Nephron progenitor cell (in vitro differentiated cells): ENCODE measurements around the gene FAM98C.

Experiments used
- DNase-seq: peaks from one replicate; pipeline ENCODE4 v3.0.0; 2021
- H3K27ac Mint-ChIP-seq: 2 replicates; pipeline ENCODE4 v1.8.0; 2021; ENCODE audit warnings: mild to moderate bottlenecking, moderate library complexity, mixed read lengths
- H3K27me3 Mint-ChIP-seq: 2 replicates; pipeline ENCODE4 v1.8.0; 2021; ENCODE audit warnings: mild to moderate bottlenecking, low read depth, mixed read lengths; ENCODE audit not compliant: poor library complexity
- H3K36me3 Mint-ChIP-seq: 2 replicates; pipeline ENCODE4 v1.8.0; 2021; ENCODE audit warnings: low read depth, mixed read lengths
- H3K4me1 Mint-ChIP-seq: 2 replicates; pipeline ENCODE4 v1.8.0; 2021; ENCODE audit warnings: mixed read lengths
- H3K4me3 Mint-ChIP-seq: 2 replicates; pipeline ENCODE4 v1.8.0; 2021; ENCODE audit warnings: mild to moderate bottlenecking, moderate library complexity, mixed read lengths
- H3K9me3 Mint-ChIP-seq: 2 replicates; pipeline ENCODE4 v1.8.0; 2021; ENCODE audit warnings: mild to moderate bottlenecking, moderate library complexity, mixed read lengths
- CTCF ChIP-seq: fragments of 200-600 bp; sonication (generic); IDR thresholded peaks from 2 replicates; pipeline ENCODE4 v1.5.0; 2021; ENCODE audit warnings: antibody characterized with exemption

The FAM98C gene

GRCh38 chr19:38370299-38370698, 32.6 kb upstream of the FAM98C start:
- Mint-ChIP-seq H3K27ac (no peak overlapping the region), H3K4me1 (peaks cover 12% of the 10 kb centered on the region), H3K27me3 (peaks cover 48% of the 10 kb centered on the region), H3K4me3 (no peak overlapping the region), H3K36me3 (no peaks in the 10 kb centered on the region), H3K9me3 (peaks cover 5% of the 10 kb centered on the region)
- DNase-seq: no peak
- no peak for TF ChIP-seq CTCF

GRCh38 chr19:38371081-38371480, 31.8 kb upstream of the FAM98C start:
- Mint-ChIP-seq H3K36me3 (peaks cover 4% of the 10 kb centered on the region), H3K4me3 (no peak overlapping the region), H3K27ac (no peak overlapping the region), H3K4me1 (peaks cover 20% of the 10 kb centered on the region), H3K9me3 (peaks cover 2% of the 10 kb centered on the region), H3K27me3 (peaks cover 46% of the 10 kb centered on the region)
- no peak for DNase-seq
- TF ChIP-seq CTCF: no peak

GRCh38 chr19:38373907-38374331, 29.0 kb upstream of the FAM98C start:
- peaks cover 7% of the 10 kb centered on the region for H3K36me3 Mint-ChIP-seq
- H3K4me1 Mint-ChIP-seq: peaks cover 29% of the 10 kb centered on the region
- no peak for TF ChIP-seq CTCF
- H3K27me3 Mint-ChIP-seq: peaks cover 29% of the 10 kb centered on the region
- H3K4me3 Mint-ChIP-seq: peak overlapping the region; percentile 100
- no peak for DNase-seq
- H3K27ac Mint-ChIP-seq: peak overlapping the region; percentile 88
- H3K9me3 Mint-ChIP-seq: no peaks in the 10 kb centered on the region

- no peaks in the 10 kb centered on the region for H3K9me3 Mint-ChIP-seq
- peaks cover 28% of the 10 kb centered on the region for H3K27me3 Mint-ChIP-seq
- TF ChIP-seq CTCF: no peak
- peaks cover 13% of the 10 kb centered on the region for H3K36me3 Mint-ChIP-seq
- peak within 1 kb of the TSS; percentile 88 for H3K27ac Mint-ChIP-seq
- peaks cover 29% of the 10 kb centered on the region for H3K4me1 Mint-ChIP-seq
- peak within 1 kb of the TSS; percentile 100 for H3K4me3 Mint-ChIP-seq
- DNase-seq: peak; percentile 97
Measured at GRCh38 chr19:38374332-38375097, 28.4 kb upstream of the FAM98C start, which contains the start of gene PSMD8. TSS of gene PSMD8 (plus strand) at chr19:38374571. CDS start at chr19:38374602, 31 bp downstream.

- H3K4me1 Mint-ChIP-seq: peaks cover 29% of the 10 kb centered on the region
Measured at GRCh38 chr19:38375098-38375493, 27.8 kb upstream of the FAM98C start.

More at GRCh38 chr19:38375098-38375493, 27.8 kb upstream of the FAM98C start:
- no peak for DNase-seq
- Mint-ChIP-seq H3K27me3 (peaks cover 24% of the 10 kb centered on the region), H3K27ac (peak overlapping the region; percentile 77), H3K4me3 (peak overlapping the region; percentile 100), H3K9me3 (no peaks in the 10 kb centered on the region), H3K36me3 (peaks cover 19% of the 10 kb centered on the region)
- no peak for TF ChIP-seq CTCF
